ENCODE measurements around the gene SLC5A6.

SLC5A6 gene

DNA sequence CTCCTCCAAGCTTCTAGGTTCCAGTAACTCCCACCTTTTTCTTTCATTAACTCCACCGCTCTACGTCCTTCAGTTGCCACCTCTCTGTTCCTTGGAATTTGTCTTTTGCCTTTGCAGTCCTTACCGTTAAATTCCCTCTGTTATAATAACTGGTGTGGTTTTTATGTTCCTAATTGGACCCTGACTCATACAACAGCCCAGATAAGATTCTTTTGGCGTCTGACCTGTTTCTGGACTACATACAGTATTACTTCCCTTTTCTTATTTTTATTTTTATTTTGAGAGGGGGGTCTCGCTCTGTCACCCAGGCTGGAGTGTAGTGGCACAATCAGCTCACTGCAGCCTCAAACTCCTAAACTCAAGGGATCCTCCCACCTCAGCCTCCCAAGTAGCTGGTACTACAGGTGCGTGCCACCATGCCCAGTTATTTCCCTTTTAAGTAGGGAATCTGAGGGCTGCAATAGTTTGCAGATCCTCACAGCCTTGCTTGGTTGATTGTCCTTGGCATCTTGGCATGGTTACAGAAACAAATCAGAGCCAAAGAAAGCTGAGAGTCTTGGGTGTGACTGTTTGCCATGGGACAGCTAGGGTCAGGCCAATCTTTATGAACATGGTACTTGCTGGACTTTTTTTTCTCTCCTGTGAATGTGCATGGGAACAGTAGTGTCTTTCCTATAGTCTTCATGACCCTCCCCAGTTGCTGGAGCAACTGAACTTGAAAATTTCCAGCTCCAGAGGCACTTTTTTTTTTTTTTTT lies 41.3 kb downstream of the SLC5A6 start:
- no peak for TF ChIP-seq TAF1 (IDR thresholded peaks at IDR 0.05; ENCODE audit: borderline replicate concordance, insufficient read depth, low read length)
- no peak for TF ChIP-seq FOXP2 (optimal IDR thresholded peaks at IDR 0.05; ENCODE audit: borderline replicate concordance, extremely low read depth, extremely low read length, insufficient read depth)

DNA sequence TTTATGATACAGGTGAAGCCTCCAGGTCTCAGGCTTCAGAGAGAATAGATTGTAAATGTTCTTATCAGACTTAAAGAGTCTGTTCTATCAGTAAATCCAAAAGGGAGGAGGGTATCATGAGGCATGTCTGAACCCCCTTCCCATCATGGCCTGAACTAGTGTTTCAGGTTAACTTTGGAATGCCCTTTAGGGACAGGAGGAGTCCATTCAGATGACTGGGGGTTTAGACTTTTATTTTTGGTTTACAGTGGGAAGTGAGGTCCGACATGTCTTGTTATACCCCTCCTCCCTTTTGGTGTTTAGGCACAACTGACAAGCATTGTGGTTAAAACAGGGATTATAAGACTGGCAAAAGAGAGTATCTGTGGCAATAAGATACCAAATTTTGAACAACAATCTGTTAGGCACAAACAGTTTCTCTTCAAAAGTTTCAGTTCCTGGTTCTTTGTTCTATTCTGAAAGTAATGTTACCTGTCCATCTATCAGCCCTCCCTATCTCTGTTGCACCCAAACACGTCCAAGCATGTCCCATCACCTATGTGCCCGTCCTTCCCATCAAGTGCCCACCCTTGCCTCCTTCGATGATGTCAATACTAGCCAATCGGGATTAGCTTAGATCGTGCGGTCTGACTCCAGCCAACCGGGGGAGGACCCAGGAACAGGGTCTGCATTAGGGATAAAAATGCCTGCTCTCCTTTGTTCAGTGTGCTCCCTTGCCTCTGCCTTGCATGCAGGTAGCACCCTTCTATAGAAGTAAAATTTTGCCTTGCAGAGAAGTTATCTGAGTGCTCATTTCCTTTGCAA lies 46.9 kb downstream of the SLC5A6 start:
- TF ChIP-seq POLR2AphosphoS5 (IDR thresholded peaks at IDR 0.05; ENCODE audit: low read depth, low read length), result no peak
- TF ChIP-seq SIN3A (IDR thresholded peaks at IDR 0.05; ENCODE audit: borderline replicate concordance, insufficient read depth, low read length), result no peak
- TF ChIP-seq, protein P1, sequence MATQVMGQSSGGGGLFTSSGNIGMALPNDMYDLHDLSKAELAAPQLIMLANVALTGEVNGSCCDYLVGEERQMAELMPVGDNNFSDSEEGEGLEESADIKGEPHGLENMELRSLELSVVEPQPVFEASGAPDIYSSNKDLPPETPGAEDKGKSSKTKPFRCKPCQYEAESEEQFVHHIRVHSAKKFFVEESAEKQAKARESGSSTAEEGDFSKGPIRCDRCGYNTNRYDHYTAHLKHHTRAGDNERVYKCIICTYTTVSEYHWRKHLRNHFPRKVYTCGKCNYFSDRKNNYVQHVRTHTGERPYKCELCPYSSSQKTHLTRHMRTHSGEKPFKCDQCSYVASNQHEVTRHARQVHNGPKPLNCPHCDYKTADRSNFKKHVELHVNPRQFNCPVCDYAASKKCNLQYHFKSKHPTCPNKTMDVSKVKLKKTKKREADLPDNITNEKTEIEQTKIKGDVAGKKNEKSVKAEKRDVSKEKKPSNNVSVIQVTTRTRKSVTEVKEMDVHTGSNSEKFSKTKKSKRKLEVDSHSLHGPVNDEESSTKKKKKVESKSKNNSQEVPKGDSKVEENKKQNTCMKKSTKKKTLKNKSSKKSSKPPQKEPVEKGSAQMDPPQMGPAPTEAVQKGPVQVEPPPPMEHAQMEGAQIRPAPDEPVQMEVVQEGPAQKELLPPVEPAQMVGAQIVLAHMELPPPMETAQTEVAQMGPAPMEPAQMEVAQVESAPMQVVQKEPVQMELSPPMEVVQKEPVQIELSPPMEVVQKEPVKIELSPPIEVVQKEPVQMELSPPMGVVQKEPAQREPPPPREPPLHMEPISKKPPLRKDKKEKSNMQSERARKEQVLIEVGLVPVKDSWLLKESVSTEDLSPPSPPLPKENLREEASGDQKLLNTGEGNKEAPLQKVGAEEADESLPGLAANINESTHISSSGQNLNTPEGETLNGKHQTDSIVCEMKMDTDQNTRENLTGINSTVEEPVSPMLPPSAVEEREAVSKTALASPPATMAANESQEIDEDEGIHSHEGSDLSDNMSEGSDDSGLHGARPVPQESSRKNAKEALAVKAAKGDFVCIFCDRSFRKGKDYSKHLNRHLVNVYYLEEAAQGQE (IDR thresholded peaks at IDR 0.05; ENCODE audit: insufficient read depth in 1 of 2, low read depth in 2 of 2, low read length in 2 of 2), result no peak
- TF ChIP-seq FOXP2 (optimal IDR thresholded peaks at IDR 0.05; ENCODE audit: borderline replicate concordance, extremely low read depth, extremely low read length, insufficient read depth), result no peak
- no peak for TF ChIP-seq TAF1 (IDR thresholded peaks at IDR 0.05; ENCODE audit: borderline replicate concordance, insufficient read depth, low read length)

DNA sequence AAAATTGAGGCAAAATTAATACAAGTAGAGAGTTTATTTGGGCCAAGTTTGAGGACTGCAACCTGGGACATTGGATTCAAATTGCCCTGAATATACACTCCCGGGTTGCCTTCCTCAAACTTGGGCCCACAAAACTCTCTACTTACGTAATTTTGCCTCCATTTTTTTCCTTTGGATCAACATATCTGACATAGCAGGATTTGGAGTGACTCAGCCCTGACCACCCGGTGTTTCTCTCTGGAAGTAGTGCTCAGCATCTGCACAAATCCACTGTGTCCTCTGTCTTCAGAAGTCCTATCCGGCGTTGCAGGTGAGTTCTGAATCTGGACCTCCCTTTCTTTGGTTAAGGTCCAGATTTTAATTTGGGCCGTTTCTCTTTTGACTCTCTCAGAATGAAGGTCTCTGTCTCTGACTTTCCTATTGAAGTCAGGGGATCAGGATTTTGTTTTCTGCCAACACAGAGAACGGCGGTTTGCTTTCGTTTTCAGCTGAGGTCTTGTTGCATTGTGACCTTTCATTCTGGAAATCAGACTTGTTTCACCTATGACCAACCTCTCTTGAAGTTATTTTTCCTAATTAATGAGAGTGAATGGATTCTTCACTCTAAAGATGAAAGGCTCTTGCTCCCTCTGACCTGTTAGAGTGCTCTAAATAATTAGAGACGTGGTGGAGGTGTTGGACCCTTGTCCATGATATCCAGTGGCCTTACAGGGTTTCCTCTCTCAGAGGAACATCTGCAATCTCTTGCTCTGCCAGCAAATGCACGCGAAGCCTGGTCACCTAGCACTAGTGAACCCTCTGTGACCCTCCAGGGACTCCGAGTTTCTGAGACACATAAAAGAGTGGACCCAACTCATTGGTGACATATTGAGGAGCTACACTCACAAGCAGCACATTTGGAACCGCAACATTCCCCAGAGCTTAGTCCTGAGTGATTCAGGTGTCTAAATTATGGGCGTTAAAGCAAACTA lies 49.6 kb downstream of the SLC5A6 start:
- TF ChIP-seq, protein P1 (IDR thresholded peaks at IDR 0.05; ENCODE audit: insufficient read depth in 1 of 2, low read depth in 2 of 2, low read length in 2 of 2), result no peak
- TF ChIP-seq TAF1 (IDR thresholded peaks at IDR 0.05; ENCODE audit: borderline replicate concordance, insufficient read depth, low read length) (no peak), FOXP2 (optimal IDR thresholded peaks at IDR 0.05; ENCODE audit: borderline replicate concordance, extremely low read depth, extremely low read length, insufficient read depth) (no peak), SIN3A (IDR thresholded peaks at IDR 0.05; ENCODE audit: borderline replicate concordance, insufficient read depth, low read length) (no peak), POLR2AphosphoS5 (IDR thresholded peaks at IDR 0.05; ENCODE audit: low read depth, low read length) (no peak)

DNA sequence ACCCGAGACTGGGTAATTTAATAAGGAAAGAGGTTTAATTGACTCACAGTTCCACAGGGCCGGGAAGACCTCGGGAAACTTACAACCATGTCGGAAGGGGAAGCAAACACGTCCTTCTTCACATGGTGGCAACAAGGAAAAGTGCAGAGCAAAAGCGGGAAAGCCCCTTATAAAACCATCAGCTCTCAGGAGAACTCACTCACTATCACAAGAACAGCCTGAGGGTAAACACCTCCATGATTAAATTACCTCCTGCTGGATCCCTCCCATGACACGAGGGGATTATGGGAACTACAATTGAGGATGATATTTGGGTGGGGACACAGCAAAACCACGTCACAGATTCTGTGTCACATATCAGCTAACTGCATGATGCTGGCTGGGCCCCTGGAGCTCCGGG lies 51.9 kb downstream of the SLC5A6 start:
- TF ChIP-seq, protein P1 (IDR thresholded peaks at IDR 0.05; ENCODE audit: insufficient read depth in 1 of 2, low read depth in 2 of 2, low read length in 2 of 2), result no peak
- TF ChIP-seq POLR2AphosphoS5 (IDR thresholded peaks at IDR 0.05; ENCODE audit: low read depth, low read length) (no peak), TAF1 (IDR thresholded peaks at IDR 0.05; ENCODE audit: borderline replicate concordance, insufficient read depth, low read length) (no peak), SIN3A (IDR thresholded peaks at IDR 0.05; ENCODE audit: borderline replicate concordance, insufficient read depth, low read length) (no peak), FOXP2 (optimal IDR thresholded peaks at IDR 0.05; ENCODE audit: borderline replicate concordance, extremely low read depth, extremely low read length, insufficient read depth) (no peak)

DNA sequence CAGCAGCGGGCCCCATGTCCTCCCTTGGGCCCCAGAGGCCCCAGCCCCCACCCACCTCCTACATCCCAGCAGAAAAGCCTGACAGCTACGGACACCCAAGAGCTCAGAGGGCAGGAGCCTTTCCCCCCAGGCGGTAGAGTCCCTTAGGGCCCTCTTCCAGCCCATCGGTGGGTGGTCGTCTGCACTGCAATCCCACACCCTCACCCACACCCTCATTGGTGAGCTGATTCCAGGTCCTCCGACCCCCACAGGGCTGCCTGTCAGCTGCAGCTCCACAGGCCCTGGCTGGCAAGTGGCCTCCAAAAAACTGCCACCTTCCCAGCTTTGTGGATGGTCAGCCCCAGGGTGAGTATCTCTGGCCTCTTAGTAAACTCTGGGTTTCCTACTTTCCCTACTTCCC lies 52.8 kb downstream of the SLC5A6 start:
- TF ChIP-seq POLR2AphosphoS5 (IDR thresholded peaks at IDR 0.05; ENCODE audit: low read depth, low read length) (no peak), FOXP2 (optimal IDR thresholded peaks at IDR 0.05; ENCODE audit: borderline replicate concordance, extremely low read depth, extremely low read length, insufficient read depth) (no peak), SIN3A (IDR thresholded peaks at IDR 0.05; ENCODE audit: borderline replicate concordance, insufficient read depth, low read length) (no peak), TAF1 (IDR thresholded peaks at IDR 0.05; ENCODE audit: borderline replicate concordance, insufficient read depth, low read length) (no peak)
- TF ChIP-seq, protein P1 (IDR thresholded peaks at IDR 0.05; ENCODE audit: insufficient read depth in 1 of 2, low read depth in 2 of 2, low read length in 2 of 2), result no peak
